Endothelial cell (in vitro differentiated cells): ENCODE measurements around the gene ZNF407. TPM values are rescaled to one million over a fixed set of nuclear protein-coding genes. Genes with fewer than 3 reads are reported as not detected.

Source experiments
- DNase-seq: peaks from one replicate; pipeline ENCODE4 v3.0.0; 2021; ENCODE audit warnings: low spot score
- H3K27ac Mint-ChIP-seq: one replicate; pipeline ENCODE4 v1.8.0; 2021; ENCODE audit warnings: mixed read lengths, inconsistent platforms; ENCODE audit not compliant: unreplicated experiment
- H3K27me3 Mint-ChIP-seq: one replicate; pipeline ENCODE4 v1.8.0; 2021; ENCODE audit warnings: mild to moderate bottlenecking, moderate library complexity, mixed read lengths, inconsistent platforms; ENCODE audit not compliant: unreplicated experiment
- H3K36me3 Mint-ChIP-seq: one replicate; pipeline ENCODE4 v1.8.0; 2021; ENCODE audit warnings: mild to moderate bottlenecking, low read depth, mixed read lengths, inconsistent platforms; ENCODE audit not compliant: unreplicated experiment
- H3K4me1 Mint-ChIP-seq: one replicate; pipeline ENCODE4 v1.8.0; 2021; ENCODE audit warnings: mild to moderate bottlenecking, mixed read lengths, inconsistent platforms; ENCODE audit not compliant: unreplicated experiment
- H3K4me3 Mint-ChIP-seq: one replicate; pipeline ENCODE4 v1.8.0; 2021; ENCODE audit warnings: mild to moderate bottlenecking, mixed read lengths, inconsistent platforms; ENCODE audit not compliant: unreplicated experiment
- H3K9me3 Mint-ChIP-seq: one replicate; pipeline ENCODE4 v1.8.0; 2021; ENCODE audit warnings: mixed read lengths, inconsistent platforms; ENCODE audit not compliant: unreplicated experiment
- CTCF ChIP-seq: fragments of 200-600 bp; sonication (generic); IDR thresholded peaks from one replicate; pipeline ENCODE4 v1.5.0; 2021; ENCODE audit warnings: antibody characterized with exemption; ENCODE audit not compliant: unreplicated experiment
- total RNA-seq: library from RNA; stranded (reverse); fragmentation: NEBNext Ultra II Directional; extraction: Animal tissue kit (Norgen Biotek cat#: 25700); gene quantifications from one replicate; pipeline ENCODE4 v1.2.1, GENCODE V29; 2021; ENCODE audit not compliant: unreplicated experiment

ZNF407 gene
- total RNA-seq, 1 donor from 2014 or later, result 16.8 TPM

- TF ChIP-seq CTCF, result no peak
- no peak for DNase-seq
- H3K27me3 Mint-ChIP-seq, result no peaks in the 10 kb centered on the region
- H3K4me3 Mint-ChIP-seq, result no peak overlapping the region
- no peaks in the 10 kb centered on the region for H3K36me3 Mint-ChIP-seq
- H3K4me1 Mint-ChIP-seq, result no peaks in the 10 kb centered on the region
- no peaks in the 10 kb centered on the region for H3K9me3 Mint-ChIP-seq
- no peak overlapping the region for H3K27ac Mint-ChIP-seq
These were observed 65.0 kb downstream of the ZNF407 start for GRCh38 chr18:74662622-74663021.

GRCh38 chr18:74665346-74665745 lies 67.7 kb downstream of the ZNF407 start:
- Mint-ChIP-seq H3K4me1 (no peaks in the 10 kb centered on the region), H3K4me3 (no peak overlapping the region), H3K27ac (no peak overlapping the region), H3K27me3 (no peaks in the 10 kb centered on the region), H3K36me3 (no peaks in the 10 kb centered on the region), H3K9me3 (no peaks in the 10 kb centered on the region)
- TF ChIP-seq CTCF, result no peak
- DNase-seq, result no peak

GRCh38 chr18:74665905-74666304 lies 68.2 kb downstream of the ZNF407 start:
- Mint-ChIP-seq H3K4me3 (no peak overlapping the region), H3K27me3 (no peaks in the 10 kb centered on the region), H3K9me3 (no peaks in the 10 kb centered on the region), H3K4me1 (no peaks in the 10 kb centered on the region), H3K27ac (no peak overlapping the region), H3K36me3 (no peaks in the 10 kb centered on the region)
- DNase-seq, result no peak
- TF ChIP-seq CTCF, result no peak

GRCh38 chr18:74669136-74669798 lies 71.6 kb downstream of the ZNF407 start:
- TF ChIP-seq CTCF, result no peak
- Mint-ChIP-seq H3K4me1 (no peaks in the 10 kb centered on the region), H3K9me3 (no peaks in the 10 kb centered on the region), H3K27me3 (peaks cover 2% of the 10 kb centered on the region), H3K27ac (no peak overlapping the region), H3K36me3 (no peaks in the 10 kb centered on the region), H3K4me3 (no peak overlapping the region)
- DNase-seq, result no peak

- no peak overlapping the region for H3K4me3 Mint-ChIP-seq
- no peak for TF ChIP-seq CTCF
- no peaks in the 10 kb centered on the region for H3K9me3 Mint-ChIP-seq
- no peak for DNase-seq
- H3K4me1 Mint-ChIP-seq, result no peaks in the 10 kb centered on the region
- no peak overlapping the region for H3K27ac Mint-ChIP-seq
- H3K27me3 Mint-ChIP-seq, result peaks cover 2% of the 10 kb centered on the region
- H3K36me3 Mint-ChIP-seq, result peaks cover 8% of the 10 kb centered on the region
These were observed 74.7 kb downstream of the ZNF407 start for GRCh38 chr18:74672371-74672770.
